K562 (cell line): ENCODE results near the gene WDR18. TPM values are rescaled to one million over a fixed set of nuclear protein-coding genes. Genes with fewer than 3 reads are reported as not detected.
A peak's percentile ranks its signal among the peaks of the same experiment; 100 is the strongest.

Experiments used
- ARNT ChIP-seq, 2 experiments: fragments of 450-650 bp; IDR thresholded peaks; 2 replicates each; pipeline ENCODE4 v1.6.1; 2016; ENCODE audit warnings: mild to moderate bottlenecking in 1 of 2
- BRD4 ChIP-seq: fragments of 200-600 bp; sonication (generic); IDR thresholded peaks from 2 replicates; pipeline ENCODE4 v1.6.1; 2017; ENCODE audit warnings: inconsistent platforms
- CCNT2 ChIP-seq: IDR thresholded peaks from 2 replicates; pipeline ENCODE4 v1.6.1; 2011; ENCODE audit warnings: borderline replicate concordance, low read depth, mild to moderate bottlenecking, moderate library complexity, mixed read lengths, low read length; ENCODE audit not compliant: insufficient read length; ENCODE audit errors: extremely low read depth
- CHD4 ChIP-seq: fragments of 200-600 bp; sonication (generic); IDR thresholded peaks from 3 replicates; pipeline ENCODE4 v1.6.1; 2012; ENCODE audit warnings: low read depth, mild to moderate bottlenecking, mixed read lengths, low read length, inconsistent platforms; ENCODE audit not compliant: insufficient read depth, insufficient replicate concordance, poor library complexity, severe bottlenecking
- DPF2 ChIP-seq: fragments of 450-650 bp; IDR thresholded peaks from 2 replicates; pipeline ENCODE4 v1.6.1; 2016
- EP300 ChIP-seq: IDR thresholded peaks from 2 replicates; pipeline ENCODE4 v1.6.1; 2012; ENCODE audit warnings: low read length, improper control_type of control experiment
- ETV1 ChIP-seq: fragments of 450-650 bp; conservative IDR thresholded peaks from 2 replicates; pipeline ENCODE4 v1.6.1; 2016; ENCODE audit warnings: missing genetic modification characterization, control low read depth, low read depth, missing compliant biosample characterization
- FOXK1 ChIP-seq: sonication (generic); formaldehyde crosslinking; IDR thresholded peaks from 2 replicates; pipeline ENCODE4 v1.8.0; 2022; ENCODE audit warnings: missing genetic modification reagents, mild to moderate bottlenecking, borderline replicate concordance
- MCM2 ChIP-seq: fragments of 450-650 bp; IDR thresholded peaks from 2 replicates; pipeline ENCODE4 v1.6.1; 2017; ENCODE audit warnings: low read depth, mild to moderate bottlenecking
- NFATC3 ChIP-seq: fragments of 450-650 bp; IDR thresholded peaks from 2 replicates; pipeline ENCODE4 v1.6.1; 2017; ENCODE audit warnings: mild to moderate bottlenecking
- RCOR1 ChIP-seq, 2 experiments: IDR thresholded peaks; 2 replicates each; pipeline ENCODE4 v1.6.1; 2012; ENCODE audit warnings: low read depth in 2 of 2, low read length in 2 of 2, borderline replicate concordance in 1 of 2, improper control_type of control experiment in 1 of 2
- TRIM28 ChIP-seq: fragments of 450-650 bp; IDR thresholded peaks from 2 replicates; pipeline ENCODE4 v1.6.1; 2017
- ZNF174 ChIP-seq: fragments of 250-450 bp; sonication (Bioruptor Pico); IDR thresholded peaks from 2 replicates; pipeline ENCODE4 v1.4.0; 2020; ENCODE audit warnings: mild to moderate bottlenecking
- polyA plus RNA-seq, 8 experiments: library from polyadenylated mRNA; depleted of rRNA in 4 of 8; stranded (reverse) in 5 of 8; unstranded in 3 of 8; fragments of >200 nt; fragmentation: Nextera tagmentation in 2 of 8; fragmentation: Illumina TruSeq in 1 of 8; extraction: Ambion mirVana in 2 of 8; extraction: Trizol in 1 of 8; gene quantifications; 2 replicates each; pipeline versions ENCODE4 v1.2.1 to v1.2.3, GENCODE V29; 2011 to 2014; ENCODE audit warnings: inconsistent platforms in 1 of 8, missing spikeins in 1 of 8
- total RNA-seq, 7 experiments: library from RNA; depleted of rRNA in 6 of 7; stranded (reverse); fragments of >200 nt in 6 of 7; fragmentation: Illumina TruSeq in 2 of 7; extraction: Trizol in 2 of 7; gene quantifications; 2 replicates each; pipeline versions ENCODE4 v1.2.1 to v1.2.3, GENCODE V29; 2011 to 2021; ENCODE audit warnings: low replicate concordance in 1 of 7
- TF ChIP-seq, protein P1 (sequence below), 2 experiments: IDR thresholded peaks in 1 of 2; conservative IDR thresholded peaks in 1 of 2; 2 replicates each; pipeline ENCODE4 v1.6.1; 2016; ENCODE audit warnings: low read depth in 2 of 2, mild to moderate bottlenecking in 1 of 2, missing compliant biosample characterization in 1 of 2, missing genetic modification characterization in 1 of 2, moderate library complexity in 1 of 2
- TF ChIP-seq, protein P2 (sequence below): IDR thresholded peaks from 2 replicates; pipeline ENCODE4 v1.6.1; 2016; ENCODE audit warnings: missing genetic modification characterization, missing compliant biosample characterization
- TF ChIP-seq, protein P3 (sequence below): fragments of 450-650 bp; IDR thresholded peaks from 2 replicates; pipeline ENCODE4 v1.6.1; 2016; ENCODE audit warnings: borderline replicate concordance

Gene WDR18
- total and polyA plus RNA-seq, 9 of the 15 experiments (the other 6 are each of a cell fraction or from before 2014, with no cell fraction given): 0.65 to 181 (median 30.1) TPM

DNA sequence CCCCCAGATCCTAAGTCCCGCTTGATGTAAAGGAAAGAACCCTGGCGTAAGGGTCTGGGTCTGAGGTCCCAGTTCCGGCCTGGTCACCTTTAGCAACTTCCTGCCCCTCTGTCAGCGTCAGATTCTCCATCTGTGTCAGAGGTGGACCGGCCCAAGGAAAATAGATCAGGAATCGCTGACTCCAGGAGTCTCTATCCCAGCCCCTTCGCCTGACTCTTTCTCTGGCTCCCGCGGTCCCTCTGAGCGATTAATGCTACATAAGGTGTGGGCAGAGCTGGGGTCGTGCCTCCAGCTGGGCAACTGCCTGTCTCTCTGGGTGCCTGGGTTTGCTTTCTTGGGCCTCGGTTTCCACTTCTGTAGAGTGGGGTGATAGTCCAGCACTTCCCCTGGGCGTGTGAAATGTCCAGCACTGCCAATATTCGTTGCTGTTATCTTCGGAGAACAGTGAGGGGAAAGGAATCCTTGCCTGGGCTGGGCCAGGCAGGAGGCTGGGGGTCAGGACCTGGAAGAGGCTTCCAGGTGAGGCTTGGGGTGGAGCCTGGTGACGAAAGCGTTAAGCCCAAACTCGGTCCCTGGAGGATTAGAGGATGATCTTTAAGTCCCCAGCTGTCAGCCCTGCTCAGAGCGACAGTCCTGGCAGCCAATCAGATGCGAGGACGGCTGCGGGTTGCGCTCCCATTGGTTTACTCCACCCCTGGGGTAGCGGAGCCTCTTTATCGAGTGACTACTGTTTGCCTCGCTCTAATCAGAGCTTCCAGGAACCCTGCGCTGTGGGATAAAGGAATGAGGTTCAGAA lies 56.5 kb downstream of the WDR18 start (continued):
- TF ChIP-seq FOXK1 (CRISPR knock-in tag) (0 out of 2 replicates have a peak, but pooled peaks have one; percentile 71), ZNF174 (no peak), DPF2 (peak; percentile 64), MCM2 (no peak), TRIM28 (0 out of 2 replicates have a peak, but pooled peaks have one; percentile 26), NFATC3 (no peak), CCNT2 (peak; percentile 69), ARNT (IDR thresholded peaks at IDR 0.05) (peak in 1 of 2 experiments; percentile 68; a peak in 2 of 4 replicates), RCOR1 (IDR thresholded peaks at IDR 0.05; ENCODE audit: borderline replicate concordance in 1 of 2, low read depth in 2 of 2, low read length in 2 of 2) (peak; percentile 39 to 90), ETV1 (peak; percentile 47; the same call in 1 of the 2 replicates), EP300 (peak; percentile 38; the same call in 1 of the 2 replicates), BRD4 (peak; percentile 58; the same call in 1 of the 2 replicates), CHD4 (peak; percentile 89)
- TF ChIP-seq, protein P1, sequence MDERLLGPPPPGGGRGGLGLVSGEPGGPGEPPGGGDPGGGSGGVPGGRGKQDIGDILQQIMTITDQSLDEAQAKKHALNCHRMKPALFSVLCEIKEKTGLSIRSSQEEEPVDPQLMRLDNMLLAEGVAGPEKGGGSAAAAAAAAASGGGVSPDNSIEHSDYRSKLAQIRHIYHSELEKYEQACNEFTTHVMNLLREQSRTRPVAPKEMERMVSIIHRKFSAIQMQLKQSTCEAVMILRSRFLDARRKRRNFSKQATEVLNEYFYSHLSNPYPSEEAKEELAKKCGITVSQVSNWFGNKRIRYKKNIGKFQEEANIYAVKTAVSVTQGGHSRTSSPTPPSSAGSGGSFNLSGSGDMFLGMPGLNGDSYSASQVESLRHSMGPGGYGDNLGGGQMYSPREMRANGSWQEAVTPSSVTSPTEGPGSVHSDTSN (CRISPR knock-in tag; IDR thresholded peaks at IDR 0.05; ENCODE audit: low read depth): peak; percentile 99
- TF ChIP-seq, protein P1 (tag; conservative IDR thresholded peaks at IDR 0.05; ENCODE audit: low read depth): peak; percentile 99
- TF ChIP-seq, protein P2, sequence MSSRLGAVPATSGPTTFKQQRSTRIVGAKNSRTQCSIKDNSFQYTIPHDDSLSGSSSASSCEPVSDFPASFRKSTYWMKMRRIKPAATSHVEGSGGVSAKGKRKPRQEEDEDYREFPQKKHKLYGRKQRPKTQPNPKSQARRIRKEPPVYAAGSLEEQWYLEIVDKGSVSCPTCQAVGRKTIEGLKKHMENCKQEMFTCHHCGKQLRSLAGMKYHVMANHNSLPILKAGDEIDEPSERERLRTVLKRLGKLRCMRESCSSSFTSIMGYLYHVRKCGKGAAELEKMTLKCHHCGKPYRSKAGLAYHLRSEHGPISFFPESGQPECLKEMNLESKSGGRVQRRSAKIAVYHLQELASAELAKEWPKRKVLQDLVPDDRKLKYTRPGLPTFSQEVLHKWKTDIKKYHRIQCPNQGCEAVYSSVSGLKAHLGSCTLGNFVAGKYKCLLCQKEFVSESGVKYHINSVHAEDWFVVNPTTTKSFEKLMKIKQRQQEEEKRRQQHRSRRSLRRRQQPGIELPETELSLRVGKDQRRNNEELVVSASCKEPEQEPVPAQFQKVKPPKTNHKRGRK (tag): no peak
- TF ChIP-seq, protein P3, sequence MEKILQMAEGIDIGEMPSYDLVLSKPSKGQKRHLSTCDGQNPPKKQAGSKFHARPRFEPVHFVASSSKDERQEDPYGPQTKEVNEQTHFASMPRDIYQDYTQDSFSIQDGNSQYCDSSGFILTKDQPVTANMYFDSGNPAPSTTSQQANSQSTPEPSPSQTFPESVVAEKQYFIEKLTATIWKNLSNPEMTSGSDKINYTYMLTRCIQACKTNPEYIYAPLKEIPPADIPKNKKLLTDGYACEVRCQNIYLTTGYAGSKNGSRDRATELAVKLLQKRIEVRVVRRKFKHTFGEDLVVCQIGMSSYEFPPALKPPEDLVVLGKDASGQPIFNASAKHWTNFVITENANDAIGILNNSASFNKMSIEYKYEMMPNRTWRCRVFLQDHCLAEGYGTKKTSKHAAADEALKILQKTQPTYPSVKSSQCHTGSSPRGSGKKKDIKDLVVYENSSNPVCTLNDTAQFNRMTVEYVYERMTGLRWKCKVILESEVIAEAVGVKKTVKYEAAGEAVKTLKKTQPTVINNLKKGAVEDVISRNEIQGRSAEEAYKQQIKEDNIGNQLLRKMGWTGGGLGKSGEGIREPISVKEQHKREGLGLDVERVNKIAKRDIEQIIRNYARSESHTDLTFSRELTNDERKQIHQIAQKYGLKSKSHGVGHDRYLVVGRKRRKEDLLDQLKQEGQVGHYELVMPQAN: peak; percentile 47
